DMS153 (cell line): Measurements from ENCODE around the gene UPF3A.
A peak's percentile ranks its signal among the peaks of the same experiment; 100 is the strongest.
"Not testable (repeated sequence)": the region's sequence is repeated elsewhere in the genome, so short reads cannot be mapped to it uniquely, and the experiment has no call there.

Experiments
- DNase-seq: peaks from one replicate; lab custom pipeline; 2025; lab: John Stamatoyannopoulos, UW

Gene UPF3A

DNA sequence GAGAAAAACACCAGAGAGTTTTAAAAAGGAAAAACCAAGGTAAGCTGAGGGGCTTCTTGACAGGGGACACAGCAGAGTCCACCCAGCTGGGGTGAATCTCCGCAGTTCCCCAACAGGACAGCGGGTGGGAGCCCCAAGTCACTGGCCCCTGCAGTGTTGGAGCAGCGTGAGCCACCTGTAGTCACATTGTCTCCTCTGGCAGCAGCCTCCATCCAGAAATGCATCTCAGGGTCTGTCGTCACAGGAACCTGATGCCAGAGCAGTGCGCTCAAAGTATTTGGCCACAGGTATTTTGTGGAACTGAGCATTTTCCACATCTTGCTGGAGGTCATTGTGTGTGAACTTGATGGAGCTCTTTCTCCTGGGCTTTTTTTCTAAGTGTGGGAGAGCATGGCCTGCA, 57.6 kb downstream of the UPF3A start:
- no peak for DNase-seq

DNA sequence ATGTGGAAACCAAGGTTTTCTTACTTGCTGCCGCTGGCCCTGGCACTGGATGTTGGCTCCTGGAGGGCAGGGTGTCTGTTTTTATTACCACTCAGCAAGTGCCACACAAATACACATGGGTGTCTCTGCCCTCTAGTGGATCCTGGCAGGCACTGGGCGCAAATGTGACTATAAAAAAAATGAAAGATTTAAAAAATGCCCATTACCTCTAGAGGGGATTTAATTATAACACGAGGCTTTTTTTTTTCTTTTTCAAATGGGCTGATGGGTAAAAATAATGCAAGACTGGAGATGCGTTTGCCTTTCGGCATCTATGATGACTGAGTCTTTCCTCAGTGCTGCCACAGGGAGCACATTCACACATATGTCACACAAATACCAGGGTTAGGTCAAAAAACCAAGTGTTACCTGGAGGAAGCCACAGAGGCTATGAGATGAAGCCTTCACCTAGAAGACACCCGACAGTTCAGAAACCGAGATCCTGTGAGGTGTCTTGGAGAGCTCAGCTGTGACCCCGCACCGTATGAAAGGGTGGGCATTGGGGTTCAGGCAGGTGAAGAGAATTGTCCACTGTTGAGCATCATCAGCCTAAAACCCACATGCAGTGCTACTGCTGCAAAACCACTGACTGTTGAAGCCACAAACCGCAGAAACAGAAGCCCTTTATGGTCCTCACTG, 58.6 kb downstream of the UPF3A start:
- peak; percentile 47 for DNase-seq

DNA sequence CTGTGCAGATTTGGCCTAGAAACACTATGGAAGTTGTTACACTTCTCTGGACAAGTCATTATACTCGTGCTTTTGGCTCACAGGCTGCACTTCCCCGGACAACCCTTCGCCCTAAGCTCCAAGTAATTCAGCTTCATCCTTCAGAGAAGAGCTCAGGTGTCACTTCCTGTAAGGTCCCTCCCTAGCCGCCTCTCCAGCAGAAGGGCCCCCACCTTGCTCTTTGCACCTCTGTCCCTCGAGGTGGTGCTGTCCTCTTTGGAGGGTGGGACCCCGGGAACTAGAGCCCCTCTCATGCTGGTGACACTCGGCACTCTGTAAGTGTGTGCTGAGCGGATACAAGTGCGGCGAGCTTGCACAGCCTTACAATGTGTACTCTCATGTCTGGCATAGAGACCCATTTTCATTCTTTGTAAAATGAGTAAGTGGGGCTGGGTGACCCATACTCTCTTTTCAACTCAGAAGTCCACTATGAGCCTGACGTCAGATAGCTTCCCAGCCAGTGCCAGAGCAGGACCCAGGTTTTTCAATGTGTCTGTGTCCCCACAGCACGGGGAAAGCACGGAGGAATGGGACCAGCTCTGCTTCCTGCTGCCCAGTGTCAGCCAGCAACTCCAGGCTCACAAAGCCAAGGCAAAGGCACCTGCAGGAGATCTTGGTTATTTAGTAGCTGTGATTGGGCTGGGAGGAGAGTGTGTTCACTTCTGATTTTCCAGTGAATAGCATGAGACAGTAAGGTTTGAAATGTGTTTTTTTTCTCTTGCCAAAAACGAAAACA, 59.8 kb downstream of the UPF3A start:
- DNase-seq, result no peak

DNA sequence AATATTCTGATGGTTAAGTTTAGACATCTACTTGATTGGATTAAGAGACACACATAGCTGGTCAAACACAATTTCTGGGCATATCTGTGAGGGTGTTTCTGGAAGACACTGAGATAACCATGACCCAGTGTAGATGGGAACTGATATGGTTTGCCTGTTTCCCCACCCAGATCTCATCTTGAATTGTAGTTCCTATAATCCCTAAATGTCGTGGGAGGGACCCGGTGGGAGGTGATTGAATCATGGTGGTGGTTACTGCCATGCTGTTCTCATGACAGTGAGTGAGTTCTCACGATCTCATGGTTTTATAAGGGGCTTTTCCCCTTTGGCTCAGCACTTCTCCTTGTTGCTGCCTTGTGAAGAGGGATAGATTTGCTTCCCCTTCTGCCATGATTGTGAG, 65.9 kb downstream of the UPF3A start:
- not testable (repeated sequence) for DNase-seq

DNA sequence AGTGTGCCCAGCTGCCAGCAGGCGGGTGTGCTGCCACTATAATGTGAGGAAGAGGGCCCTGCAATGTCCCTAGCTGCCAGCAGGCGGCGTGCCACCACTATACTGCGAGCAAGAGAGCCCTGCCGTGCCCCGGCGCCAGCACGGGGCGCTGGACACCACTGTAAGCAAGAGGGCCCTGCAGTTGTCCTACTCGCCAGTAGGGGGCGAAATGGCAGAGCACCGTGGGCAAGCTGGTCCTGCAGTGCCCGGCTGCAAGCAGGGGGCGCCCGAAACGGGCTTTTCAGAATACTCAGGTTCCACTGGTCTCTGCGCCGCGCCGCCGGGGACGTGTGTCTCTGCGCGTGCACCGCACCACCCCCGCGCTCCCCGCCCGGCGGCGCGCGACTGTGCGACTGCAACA, 71.4 kb downstream of the UPF3A start:
- DNase-seq, result not testable (repeated sequence)

DNA sequence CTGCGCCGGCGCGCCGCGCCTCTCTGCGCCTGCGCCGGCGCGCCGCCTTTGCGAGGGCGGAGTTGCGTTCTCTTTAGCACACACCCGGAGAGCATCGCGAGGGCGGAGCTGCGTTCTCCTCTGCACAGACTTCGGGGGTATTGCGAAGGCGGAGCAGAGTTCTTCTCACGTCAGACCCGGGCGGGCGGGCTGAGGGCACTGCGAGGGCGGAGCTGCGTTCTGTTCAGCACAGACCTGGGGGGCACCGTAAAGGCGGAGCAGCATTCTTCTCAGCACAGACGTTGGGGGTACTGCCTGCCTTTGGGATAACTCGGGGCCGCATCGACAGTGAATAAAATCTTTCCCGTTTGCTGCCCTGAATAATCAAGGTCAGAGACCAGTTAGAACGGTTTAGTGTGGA, 72.0 kb downstream of the UPF3A start:
- not testable (repeated sequence) for DNase-seq
